SH-SY5Y (cell line): Measurements from ENCODE around the gene TMEM252.

ENCODE experiments used
- GATA2 ChIP-seq: IDR thresholded peaks from 2 replicates; pipeline ENCODE4 v1.6.1; 2011; ENCODE audit warnings: mild to moderate bottlenecking, low read depth, low read length
- GATA3 ChIP-seq: IDR thresholded peaks from 2 replicates; pipeline ENCODE4 v1.6.1; 2011; ENCODE audit warnings: low read depth, mild to moderate bottlenecking, low read length, moderate library complexity

Gene TMEM252

DNA sequence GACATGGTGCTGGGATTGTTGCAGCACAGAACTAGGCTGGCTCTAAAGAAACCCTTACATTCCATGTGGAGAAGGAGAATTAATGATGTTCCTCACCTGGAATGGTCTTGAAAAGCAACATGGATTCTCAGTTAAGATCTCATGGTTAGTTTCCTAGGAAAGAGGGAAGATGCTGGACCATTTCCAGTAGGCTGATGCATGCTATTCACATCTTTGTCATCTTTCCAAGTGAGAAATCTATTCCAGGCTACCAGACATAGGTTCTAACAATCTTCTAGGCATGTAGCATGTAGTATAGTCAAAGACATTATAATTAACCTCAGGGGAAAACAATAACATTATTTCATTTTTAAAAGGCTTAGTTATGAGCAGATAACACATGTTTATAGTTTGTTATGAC is 44.3 kb downstream of the TMEM252 start:
- no peak for TF ChIP-seq GATA3
- TF ChIP-seq GATA2: no peak

DNA sequence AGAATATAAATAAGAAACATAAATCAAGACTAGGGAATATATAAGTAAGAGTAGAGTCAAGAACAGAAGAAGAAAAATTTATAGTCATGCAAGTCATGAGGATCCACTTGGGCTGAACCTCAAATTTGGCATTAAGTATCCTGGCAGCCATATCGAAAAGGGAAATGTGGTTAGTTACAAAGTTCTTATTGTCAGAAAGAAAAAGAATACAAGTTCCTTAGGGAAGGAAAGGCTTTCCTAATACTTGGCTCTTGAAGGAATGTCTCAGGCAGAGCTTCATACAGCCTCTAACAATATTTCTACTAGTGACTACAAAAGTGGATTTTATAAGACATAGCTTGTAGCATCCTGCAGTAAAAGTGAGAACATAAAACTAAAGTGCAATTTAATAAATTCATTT is 45.4 kb downstream of the TMEM252 start:
- no peak for TF ChIP-seq GATA3
- TF ChIP-seq GATA2: no peak

DNA sequence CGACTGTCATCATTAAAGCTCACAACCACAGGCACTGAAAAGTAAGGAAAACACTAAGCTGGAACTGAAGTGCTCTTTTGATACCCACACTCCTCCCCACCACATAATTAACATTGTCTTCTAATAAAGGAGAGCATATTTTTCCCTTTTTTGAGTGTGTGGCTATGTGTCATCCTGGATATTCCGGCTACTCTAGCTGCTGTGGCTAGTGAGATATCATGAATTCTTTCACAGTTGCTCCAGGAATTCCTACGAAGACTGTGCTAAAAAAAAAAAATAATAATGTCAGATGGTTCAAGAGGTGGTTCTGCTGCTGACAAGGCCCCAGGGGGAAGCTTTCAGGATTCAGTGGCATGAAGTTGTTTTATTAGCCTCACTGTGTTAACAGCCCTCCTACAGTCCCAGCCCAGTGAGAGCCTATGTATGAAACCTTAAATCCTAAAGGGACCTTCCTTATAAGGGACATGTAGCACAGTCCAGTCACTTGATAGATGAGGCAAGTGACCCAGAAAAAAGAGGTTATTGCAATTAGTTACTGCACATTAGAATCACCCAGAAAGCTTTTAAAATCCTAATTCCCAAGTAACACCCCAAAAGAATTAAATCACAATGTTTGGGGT is 46.6 kb downstream of the TMEM252 start:
- no peak for TF ChIP-seq GATA2
- TF ChIP-seq GATA3: no peak

DNA sequence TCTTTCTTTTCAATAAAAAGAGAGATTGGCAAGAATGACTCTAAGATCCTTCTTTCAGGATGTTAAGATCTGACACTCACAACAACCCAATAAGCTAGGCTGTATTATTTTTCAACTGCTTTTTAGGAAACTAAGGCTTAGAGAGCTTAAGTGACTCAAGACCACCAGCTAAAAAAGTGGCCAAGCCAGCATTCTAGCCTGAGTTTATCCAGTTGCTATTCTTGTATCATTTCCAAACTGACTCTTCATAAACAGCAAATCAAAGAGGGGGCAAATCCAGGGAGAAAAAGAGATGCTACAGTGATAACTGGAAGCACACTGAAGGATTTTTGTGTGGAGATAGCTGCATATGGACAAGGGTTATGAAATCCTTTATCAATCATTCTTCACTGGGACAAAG is 47.1 kb downstream of the TMEM252 start:
- TF ChIP-seq GATA3: no peak
- TF ChIP-seq GATA2: no peak

DNA sequence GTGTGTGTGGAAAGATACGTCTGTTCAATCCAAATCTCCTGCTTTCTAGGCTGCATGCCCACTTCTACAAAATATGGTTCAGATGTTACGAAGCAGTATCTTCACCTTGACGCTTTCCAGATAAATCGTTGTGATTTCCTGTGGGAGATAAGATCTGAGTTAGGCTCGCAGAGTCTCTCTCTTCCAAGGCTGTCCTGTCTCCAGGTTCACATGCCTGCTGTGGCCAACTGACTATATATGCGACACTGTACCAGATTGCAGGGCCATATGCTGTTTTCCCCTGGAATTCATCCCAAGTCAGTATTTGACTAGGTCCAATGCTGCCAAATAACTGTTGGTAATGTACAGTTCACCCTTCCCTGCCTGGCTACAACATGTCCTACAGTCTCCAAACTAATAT is 47.9 kb downstream of the TMEM252 start:
- TF ChIP-seq GATA3: no peak
- no peak for TF ChIP-seq GATA2

DNA sequence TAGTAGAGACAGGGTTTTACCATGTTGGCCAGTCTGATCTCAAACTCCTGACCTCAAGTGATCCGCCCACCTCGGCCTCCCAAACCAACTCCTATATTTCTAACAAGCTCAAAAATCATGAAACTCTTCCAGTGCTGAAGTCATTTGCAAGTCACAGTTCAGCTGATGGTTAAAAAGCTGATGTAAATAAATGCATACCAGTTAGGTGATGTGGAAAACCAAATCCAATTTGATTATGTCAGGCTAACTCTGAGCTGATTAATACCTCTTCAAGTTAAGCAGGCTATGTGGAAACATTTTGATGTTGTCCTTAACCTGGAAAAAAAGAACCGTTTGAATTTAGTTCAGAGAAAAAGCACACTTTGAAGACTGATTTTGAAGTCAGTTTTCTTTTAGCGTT is 51.0 kb downstream of the TMEM252 start:
- TF ChIP-seq GATA2 (no peak), GATA3 (no peak)

DNA sequence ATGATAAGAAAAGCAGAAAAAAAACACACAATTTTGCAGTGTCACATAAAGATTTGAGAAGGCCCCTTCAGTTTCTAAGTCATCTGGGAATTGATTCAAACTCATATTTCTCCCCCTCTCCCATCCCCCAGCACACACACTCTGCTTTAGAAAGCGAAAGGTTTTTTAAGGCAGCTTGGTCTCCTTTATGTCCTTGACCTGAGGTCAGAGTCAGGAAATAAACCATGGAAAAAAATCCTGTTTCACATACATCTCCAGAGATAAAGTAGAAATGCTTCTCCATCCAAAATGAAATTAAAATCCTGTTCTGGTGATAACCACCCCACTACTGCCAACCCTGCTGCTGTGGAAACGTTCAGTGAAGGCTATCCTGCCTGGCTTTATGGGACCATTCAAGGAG is 52.6 kb downstream of the TMEM252 start:
- no peak for TF ChIP-seq GATA3
- no peak for TF ChIP-seq GATA2
